Measurements from ENCODE around the gene PTPRU. TPM values are rescaled to one million over a fixed set of nuclear protein-coding genes. Genes with fewer than 3 reads are reported as not detected.
A peak's percentile ranks its signal among the peaks of the same experiment; 100 is the strongest.

The PTPRU gene
- total RNA-seq, 1 donor = 9.4 TPM

GRCh38 chr1:29195881-29196291, 40.4 kb upstream of the PTPRU start:
- Histone ChIP-seq H4K20me1 (ENCODE audit: insufficient read depth, low read length) (no peaks in the 10 kb centered on the region), H3K9me3 (ENCODE audit: low read depth, low read length) (no peaks in the 10 kb centered on the region), H3K4me3 (ENCODE audit: insufficient read depth, low read length) (no peak overlapping the region), H3K27me3 (ENCODE audit: insufficient read depth, low read length) (no peaks in the 10 kb centered on the region), H3K27ac (ENCODE audit: low read depth, low read length) (peak overlapping the region; percentile 81), H2AFZ (ENCODE audit: low read length) (no peak overlapping the region), H3K4me1 (ENCODE audit: insufficient read depth, low read length) (peaks cover 18% of the 10 kb centered on the region), H3K36me3 (ENCODE audit: insufficient read depth, low read length) (peaks cover 31% of the 10 kb centered on the region), H3K79me2 (ENCODE audit: insufficient read depth, low read length) (no peaks in the 10 kb centered on the region), H3K4me2 (ENCODE audit: insufficient read depth, low read length) (no peak overlapping the region)
- TF ChIP-seq CTCF (IDR thresholded peaks at IDR 0.05; ENCODE audit: extremely low read depth, low read depth, low read length) = no peak
- no peak for DNase-seq (ENCODE audit: insufficient read length, low spot score, missing footprints)

GRCh38 chr1:29196863-29197589, 39.3 kb upstream of the PTPRU start:
- peak; percentile 94 for DNase-seq (ENCODE audit: insufficient read length, low spot score, missing footprints)
- Histone ChIP-seq H3K4me1 (ENCODE audit: insufficient read depth, low read length) (peaks cover 18% of the 10 kb centered on the region), H3K79me2 (ENCODE audit: insufficient read depth, low read length) (no peaks in the 10 kb centered on the region), H3K4me3 (ENCODE audit: insufficient read depth, low read length) (no peak overlapping the region), H2AFZ (ENCODE audit: low read length) (no peak overlapping the region), H3K36me3 (ENCODE audit: insufficient read depth, low read length) (peaks cover 35% of the 10 kb centered on the region), H3K9me3 (ENCODE audit: low read depth, low read length) (no peaks in the 10 kb centered on the region), H3K4me2 (ENCODE audit: insufficient read depth, low read length) (peak overlapping the region; percentile 6), H3K27ac (ENCODE audit: low read depth, low read length) (peak overlapping the region; percentile 81), H4K20me1 (ENCODE audit: insufficient read depth, low read length) (no peaks in the 10 kb centered on the region), H3K27me3 (ENCODE audit: insufficient read depth, low read length) (no peaks in the 10 kb centered on the region)
- no peak for TF ChIP-seq CTCF (IDR thresholded peaks at IDR 0.05; ENCODE audit: extremely low read depth, low read depth, low read length)

DNA sequence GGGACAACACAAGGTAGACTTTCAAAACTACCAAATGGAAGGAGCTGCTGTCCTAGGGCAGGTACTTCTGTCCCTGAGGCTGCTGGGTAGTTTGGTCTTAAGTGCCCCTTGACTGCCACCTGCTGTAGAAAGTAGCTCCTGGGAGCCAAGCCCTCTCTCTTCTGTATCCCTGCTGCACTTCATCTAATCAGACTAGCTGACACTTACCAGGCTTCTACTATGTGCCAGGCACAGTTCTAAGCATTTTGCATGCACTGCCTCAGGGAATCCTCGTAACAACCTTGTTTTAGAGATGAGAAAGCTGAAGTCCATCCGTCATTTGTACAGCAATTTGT, 38.8 kb upstream of the PTPRU start:
- Histone ChIP-seq H3K27ac (ENCODE audit: low read depth, low read length) (peak overlapping the region; percentile 81), H4K20me1 (ENCODE audit: insufficient read depth, low read length) (no peaks in the 10 kb centered on the region), H3K4me3 (ENCODE audit: insufficient read depth, low read length) (no peak overlapping the region), H3K27me3 (ENCODE audit: insufficient read depth, low read length) (no peaks in the 10 kb centered on the region), H3K4me1 (ENCODE audit: insufficient read depth, low read length) (peaks cover 23% of the 10 kb centered on the region), H3K36me3 (ENCODE audit: insufficient read depth, low read length) (peaks cover 39% of the 10 kb centered on the region), H3K9me3 (ENCODE audit: low read depth, low read length) (no peaks in the 10 kb centered on the region), H3K4me2 (ENCODE audit: insufficient read depth, low read length) (no peak overlapping the region), H2AFZ (ENCODE audit: low read length) (no peak overlapping the region), H3K79me2 (ENCODE audit: insufficient read depth, low read length) (no peaks in the 10 kb centered on the region)
- no peak for DNase-seq (ENCODE audit: insufficient read length, low spot score, missing footprints)
- peak; percentile 63 for TF ChIP-seq CTCF (IDR thresholded peaks at IDR 0.05; ENCODE audit: extremely low read depth, low read depth, low read length)

DNA sequence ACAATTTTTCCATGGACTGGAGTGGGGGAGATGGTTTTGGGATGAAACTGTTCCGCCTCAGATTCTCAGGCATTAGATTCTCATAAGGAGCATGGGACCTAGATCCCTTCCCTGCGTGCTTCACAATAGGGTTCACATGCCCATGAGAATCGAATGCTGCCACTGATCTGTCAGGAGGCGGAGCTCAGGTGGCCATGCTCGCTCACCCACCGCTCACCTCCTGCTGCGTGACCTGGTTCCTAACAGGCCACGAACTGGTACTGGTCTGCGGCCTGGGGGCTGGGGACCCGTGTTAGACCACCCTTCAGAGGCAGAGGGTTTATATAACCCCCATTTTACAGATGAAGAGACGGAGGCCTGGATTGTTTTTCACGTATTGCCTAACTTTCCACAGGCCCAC, 38.3 kb upstream of the PTPRU start:
- Histone ChIP-seq H3K9me3 (ENCODE audit: low read depth, low read length) (no peaks in the 10 kb centered on the region), H4K20me1 (ENCODE audit: insufficient read depth, low read length) (no peaks in the 10 kb centered on the region), H3K4me1 (ENCODE audit: insufficient read depth, low read length) (peaks cover 25% of the 10 kb centered on the region), H3K4me3 (ENCODE audit: insufficient read depth, low read length) (no peak overlapping the region), H3K79me2 (ENCODE audit: insufficient read depth, low read length) (no peaks in the 10 kb centered on the region), H3K4me2 (ENCODE audit: insufficient read depth, low read length) (no peak overlapping the region), H3K36me3 (ENCODE audit: insufficient read depth, low read length) (peaks cover 39% of the 10 kb centered on the region), H2AFZ (ENCODE audit: low read length) (no peak overlapping the region), H3K27me3 (ENCODE audit: insufficient read depth, low read length) (no peaks in the 10 kb centered on the region), H3K27ac (ENCODE audit: low read depth, low read length) (no peak overlapping the region)
- TF ChIP-seq CTCF (IDR thresholded peaks at IDR 0.05; ENCODE audit: extremely low read depth, low read depth, low read length) = no peak
- DNase-seq (ENCODE audit: insufficient read length, low spot score, missing footprints) = no peak

Data from osteoblast (primary cell).